IPS-NIHi7 (cell line): ENCODE measurements around the gene SFI1.
"Not testable (repeated sequence)": the region's sequence is repeated elsewhere in the genome, so short reads cannot be mapped to it uniquely, and the experiment has no call there.

Source experiments
- DNase-seq: peaks from one replicate; pipeline ENCODE4 v3.0.0; 2012; ENCODE audit warnings: mixed read lengths; ENCODE audit errors: extremely low spot score

SFI1 gene

DNA sequence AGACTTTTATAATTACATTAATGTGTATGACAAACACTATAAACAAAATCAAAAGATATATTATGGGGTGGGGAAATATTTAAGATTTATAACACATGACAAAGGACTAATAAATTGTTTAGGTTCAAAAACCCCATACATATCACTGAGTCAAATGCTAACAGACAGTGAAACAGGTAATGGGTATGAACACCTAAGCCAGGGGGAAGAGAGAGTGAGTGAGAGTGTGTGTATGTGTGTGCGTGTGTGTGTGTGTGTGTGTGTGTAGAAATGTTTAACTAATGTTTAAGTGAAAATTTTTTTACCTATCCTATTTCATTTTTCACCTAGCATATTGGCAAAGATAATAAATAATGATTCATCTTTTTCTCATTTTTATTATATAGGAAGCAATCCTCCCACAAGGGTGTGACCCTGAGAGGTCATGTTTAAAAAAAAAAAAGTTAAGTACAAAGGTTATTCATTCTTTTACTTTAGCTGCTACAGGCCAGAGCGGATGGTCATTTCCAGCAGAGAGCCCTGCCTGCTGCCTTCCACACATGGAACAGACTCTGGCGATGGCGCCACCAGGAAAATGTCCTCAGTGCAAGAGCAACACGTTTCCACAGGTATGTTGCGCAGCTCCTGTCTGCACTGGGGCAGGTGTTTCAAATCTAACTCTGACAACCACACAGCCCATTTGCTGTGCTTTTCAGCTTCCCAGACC, 92.8 kb downstream of the SFI1 start:
- DNase-seq, result no peak

DNA sequence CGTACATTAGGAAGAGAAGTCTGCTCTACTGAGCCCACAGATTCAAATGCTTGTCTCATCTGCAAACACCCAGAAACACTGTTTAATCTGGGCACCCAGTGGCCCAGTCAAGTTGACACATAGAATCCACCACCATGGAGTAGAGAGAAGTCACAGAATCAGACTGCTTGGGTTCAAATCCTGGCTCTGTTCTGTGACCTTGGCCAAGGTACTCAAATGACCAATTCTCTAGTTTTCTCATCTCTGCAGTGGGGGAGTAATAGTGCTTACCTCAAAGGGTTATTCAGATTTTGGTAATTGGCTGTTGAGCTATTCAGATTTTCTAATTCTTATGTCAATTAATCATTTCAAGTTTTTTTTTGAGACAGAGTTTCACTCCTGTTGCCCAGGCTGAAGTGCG, 93.8 kb downstream of the SFI1 start:
- DNase-seq, result not testable (repeated sequence)

DNA sequence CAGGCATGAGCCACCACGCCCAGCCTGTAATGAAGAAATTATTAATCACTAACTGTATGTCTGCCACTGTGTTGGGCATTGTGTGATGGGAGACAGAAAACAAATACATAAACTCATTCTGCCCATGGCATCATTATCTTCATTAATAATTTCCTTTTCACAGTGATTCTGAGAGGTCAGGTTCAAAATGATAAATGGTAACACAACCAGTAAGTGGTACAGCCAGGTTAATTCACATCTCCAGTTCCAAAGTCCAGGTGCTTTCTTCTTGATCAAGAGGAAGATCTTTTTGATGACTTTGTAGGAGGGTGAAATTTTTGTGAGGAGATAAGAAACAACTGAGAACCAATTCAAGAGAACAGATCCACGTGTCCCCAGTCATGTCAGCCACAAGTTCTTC, 98.9 kb downstream of the SFI1 start:
- DNase-seq, result no peak

DNA sequence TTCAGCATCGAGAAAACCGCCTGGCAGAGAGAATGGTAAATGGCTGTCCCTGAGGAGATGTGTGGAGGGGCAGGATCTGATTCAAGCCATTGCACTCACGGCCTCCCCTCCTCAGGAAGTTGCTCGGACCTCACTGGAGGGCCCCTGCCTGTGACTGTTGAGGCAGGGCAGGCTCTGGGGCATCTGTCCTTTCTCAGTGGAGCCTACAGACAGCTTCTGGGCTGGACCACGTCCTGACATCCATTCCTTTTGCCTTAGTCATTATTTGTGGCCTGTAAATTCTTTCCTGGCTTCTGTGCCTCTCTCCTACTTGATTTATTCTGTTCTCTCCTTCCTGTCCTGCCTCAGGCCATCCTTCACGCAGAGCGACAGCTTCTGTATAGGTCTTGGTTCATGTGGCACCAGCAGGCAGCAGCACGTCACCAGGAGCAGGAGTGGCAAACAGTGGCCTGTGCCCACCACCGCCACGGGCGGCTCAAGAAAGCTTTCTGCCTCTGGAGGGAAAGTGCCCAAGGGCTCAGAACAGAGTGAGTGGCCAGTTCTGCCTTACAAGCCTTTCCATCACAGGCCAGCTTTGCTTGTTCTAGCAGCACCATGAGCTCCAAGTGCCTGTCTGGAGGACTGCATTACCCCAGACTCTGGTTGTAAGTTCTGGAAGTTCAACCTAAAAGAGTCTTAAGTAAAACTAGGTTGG, 106.1 kb downstream of the SFI1 start:
- no peak for DNase-seq

DNA sequence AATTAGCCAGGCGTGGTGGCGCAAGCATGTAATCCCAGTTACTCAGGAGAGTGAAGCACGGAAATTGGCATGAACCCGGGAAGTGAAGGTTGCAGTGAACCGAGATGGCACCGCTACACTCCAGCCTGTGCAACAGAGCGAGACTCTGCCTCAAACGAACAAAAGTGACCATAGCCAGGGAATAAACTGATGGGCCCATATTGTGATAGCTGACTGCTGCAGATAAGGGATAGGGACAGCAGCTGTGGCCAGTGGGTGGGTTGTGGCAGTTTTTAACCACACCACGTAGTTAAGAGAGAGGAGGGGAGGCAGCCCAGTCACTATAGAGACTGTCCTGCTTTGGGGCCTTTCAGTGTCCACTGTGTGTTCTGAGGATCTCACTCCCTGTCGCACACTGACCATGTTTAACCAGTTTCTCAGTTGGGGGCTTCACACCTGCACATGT, 106.8 kb downstream of the SFI1 start:
- no peak for DNase-seq

DNA sequence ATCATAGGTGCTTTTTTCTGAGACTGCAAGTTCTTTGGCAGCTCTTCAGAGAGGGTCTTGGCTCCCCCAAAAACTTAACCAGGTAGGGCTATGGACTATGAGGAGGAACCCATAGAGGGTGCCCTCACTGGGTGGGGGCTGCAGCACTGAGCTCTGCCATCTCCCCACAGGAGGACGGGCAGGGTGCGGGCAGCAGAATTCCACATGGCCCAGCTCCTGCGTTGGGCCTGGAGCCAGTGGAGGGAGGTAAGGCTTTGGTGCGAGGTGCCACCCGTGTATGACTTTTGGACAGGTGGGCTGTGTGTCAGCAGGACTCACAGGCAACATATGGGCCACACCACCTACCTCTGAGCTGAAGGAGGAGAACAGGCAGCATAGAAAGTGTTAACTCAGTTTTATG, 107.2 kb downstream of the SFI1 start:
- DNase-seq, result no peak

DNA sequence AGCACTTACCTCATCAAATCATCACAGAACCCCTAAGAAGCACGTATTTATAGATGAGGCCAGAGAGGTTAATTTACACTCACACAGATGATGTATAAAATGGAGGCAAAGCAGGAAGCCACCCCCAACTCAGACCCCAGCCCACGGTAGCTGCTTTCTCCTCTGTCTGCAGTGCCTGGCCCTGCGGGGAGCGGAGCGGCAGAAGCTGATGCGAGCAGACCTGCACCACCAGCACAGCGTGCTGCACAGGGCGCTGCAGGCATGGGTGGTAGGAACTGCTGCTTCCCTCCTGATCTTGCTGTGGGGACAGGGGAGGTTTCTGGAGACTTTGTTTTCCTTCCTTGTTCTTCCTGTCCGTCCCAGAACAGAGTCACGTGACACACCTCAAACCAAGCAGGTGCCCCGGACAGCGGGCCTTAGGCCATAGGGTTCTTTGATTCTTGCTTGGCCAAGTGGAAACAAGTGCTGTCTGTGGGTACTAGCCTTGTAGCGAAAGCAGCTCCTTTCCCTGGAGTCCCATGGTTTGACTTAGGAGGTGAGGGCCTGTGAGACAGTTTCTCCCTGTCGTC, 107.9 kb downstream of the SFI1 start:
- DNase-seq, result no peak

DNA sequence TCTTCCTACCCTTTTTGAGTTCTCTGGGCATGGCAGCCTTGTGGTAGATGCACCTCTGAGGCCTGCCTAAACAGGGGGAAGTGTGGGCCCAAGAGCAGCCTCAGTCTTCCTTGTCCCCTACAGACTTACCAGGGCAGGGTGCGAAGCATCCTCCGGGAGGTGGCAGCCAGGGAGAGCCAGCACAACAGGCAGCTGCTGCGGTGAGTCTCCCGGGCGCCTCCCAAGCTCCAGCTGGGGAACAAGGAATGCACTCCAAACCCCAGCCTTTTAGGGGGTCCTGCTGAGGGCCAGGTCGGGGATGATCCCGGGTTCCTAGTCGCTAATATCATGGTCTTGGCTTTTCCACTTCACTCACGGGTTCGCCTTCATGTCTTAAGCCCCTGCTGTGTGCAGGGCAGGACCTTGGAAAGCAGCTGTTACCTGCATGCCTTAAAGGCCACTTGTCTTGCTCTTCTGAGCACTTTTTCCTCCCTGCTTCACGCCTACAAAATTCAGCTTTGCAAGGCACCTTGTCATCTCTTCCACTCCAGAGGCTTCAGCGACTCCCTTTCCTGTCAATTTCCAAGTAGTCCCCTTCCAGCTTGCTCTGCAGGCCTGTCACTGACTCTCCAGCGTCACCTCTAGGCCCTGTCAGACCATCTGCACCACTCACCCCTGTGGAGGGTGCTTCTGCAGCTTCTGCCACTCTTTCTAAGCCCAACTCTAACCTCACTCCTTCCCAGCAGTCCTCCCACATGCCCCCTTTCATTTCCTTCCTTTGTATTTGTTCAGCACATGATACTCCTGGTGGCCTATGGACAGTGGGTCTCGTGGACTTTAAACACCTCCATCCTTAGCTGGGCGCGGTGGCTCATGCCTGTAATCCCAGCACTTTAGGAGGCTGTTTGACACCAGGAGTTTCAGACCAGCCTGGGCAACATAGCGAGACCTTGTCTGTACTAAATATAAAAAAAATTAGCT, 108.7 kb downstream of the SFI1 start:
- DNase-seq, result no peak

DNA sequence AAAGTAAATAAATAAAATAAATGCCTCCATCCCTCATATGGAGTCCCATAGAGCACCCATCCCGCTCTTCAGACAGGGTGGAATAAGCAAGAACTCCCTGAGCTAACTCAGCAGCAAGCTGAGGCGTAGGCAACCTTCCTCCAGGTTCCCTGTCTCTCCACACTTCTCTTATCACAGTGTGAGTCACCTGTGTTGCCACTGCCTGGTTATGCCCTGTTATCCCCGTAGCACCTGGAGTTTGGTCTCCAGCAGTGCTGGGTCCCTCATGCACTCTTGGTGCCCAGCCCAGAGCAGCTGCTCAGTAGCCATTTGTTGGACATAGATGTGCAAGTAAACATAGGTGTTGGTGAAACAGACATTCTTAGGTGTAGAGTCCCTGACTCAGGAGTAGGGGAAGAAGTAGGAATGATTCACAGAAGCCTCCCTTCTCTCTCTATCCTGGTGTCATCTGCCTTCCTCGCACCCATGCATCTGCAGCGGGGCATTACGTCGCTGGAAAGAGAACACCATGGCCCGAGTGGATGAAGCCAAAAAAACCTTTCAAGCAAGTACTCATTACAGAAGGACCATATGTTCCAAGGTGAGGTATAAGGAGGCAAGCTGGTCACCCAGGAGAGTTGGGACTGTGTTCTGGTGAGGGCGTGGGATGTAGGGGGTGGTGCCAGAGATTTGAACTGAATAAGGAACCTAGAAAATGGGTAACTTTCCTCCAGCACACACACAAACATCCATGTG, 109.7 kb downstream of the SFI1 start:
- no peak for DNase-seq

DNA sequence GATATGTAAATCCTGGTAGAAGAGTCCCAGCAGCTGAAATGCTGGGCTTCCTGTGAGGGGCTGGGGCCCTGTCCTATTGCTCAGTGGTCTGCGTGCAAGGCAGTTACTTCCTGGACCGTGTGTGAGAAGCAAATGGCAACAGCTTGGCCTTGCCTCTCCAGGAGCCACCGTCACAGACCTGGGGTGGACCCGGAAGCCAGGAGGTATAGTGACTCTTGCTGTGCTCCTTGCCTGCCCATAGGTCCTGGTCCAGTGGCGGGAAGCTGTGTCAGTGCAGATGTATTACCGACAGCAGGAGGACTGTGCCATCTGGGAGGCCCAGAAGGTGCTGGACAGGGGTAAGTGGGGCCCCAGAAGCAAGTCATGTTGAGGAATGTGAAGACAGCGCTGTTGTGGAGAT, 111.4 kb downstream of the SFI1 start:
- DNase-seq, result no peak

DNA sequence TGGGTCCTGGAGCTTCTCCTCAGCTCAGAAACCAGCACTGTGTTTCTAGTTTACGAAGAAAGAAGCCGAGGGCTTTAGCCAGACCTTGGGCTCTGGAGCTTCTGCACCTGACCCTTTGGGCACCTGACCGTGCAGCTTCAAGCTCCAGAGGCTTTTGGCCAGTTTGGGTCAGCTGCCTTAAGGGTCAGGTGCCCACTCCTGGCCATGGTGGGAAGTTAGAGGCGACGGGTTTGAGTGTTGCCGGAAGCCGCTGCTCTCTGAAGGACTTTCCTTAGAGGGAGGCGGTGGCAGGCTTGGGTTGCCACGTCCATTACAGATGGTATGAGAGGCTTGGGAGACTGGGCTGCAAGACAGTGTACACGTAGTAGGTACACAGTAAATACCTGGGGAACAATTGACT, 113.4 kb downstream of the SFI1 start:
- DNase-seq, result no peak

DNA sequence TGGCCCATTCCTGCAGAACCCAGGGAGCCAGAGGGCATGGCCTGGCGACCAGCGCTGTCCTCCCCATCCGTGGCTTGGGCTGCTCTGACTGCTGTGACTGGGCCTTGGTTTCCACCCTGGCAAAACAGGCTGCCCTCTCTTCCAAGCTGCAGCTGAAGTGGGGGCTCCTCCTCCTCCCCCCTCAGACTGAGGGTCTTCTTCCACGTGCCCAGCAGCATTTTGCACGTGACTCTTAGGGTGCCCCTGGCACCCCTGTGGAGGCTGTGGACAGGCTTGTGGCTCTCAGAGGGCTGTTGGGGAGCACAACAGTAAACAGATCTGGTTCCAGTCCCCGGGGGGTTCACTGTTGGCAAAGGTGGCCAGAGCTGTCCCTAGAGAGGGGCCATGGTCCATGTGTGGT, 114.3 kb downstream of the SFI1 start:
- no peak for DNase-seq

DNA sequence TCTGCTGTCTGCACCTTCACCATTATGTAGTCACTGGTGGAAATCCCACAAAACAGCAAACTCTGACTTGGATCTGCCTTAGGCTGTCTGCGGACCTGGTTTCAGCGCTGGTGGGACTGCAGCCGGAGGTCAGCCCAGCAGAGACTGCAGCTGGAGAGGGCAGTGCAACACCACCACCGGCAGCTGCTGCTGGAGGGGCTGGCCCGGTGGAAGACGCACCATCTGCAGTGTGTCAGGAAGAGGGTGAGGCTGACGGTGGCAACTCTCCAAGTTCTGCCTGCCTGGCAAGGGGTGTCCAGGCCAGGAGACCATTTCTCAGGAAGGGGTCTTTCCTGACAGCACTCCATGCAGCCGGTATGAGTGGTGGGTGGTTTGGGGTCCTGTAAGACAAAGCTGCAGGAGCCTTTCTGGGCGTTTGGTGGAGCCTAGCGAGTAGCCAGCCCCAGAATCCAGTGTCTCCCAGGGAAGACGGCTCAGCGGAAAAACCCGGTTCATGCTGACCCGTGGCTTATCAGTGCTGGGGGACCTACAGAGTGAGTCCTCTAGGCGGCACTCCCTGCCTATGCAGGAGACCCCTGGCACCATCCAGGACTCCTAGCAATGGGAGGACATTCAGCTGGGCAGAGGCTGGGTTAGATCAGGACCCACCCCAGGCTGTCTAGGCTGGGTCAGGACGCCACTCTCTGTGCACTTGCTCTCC, 114.9 kb downstream of the SFI1 start:
- DNase-seq, result no peak

DNA sequence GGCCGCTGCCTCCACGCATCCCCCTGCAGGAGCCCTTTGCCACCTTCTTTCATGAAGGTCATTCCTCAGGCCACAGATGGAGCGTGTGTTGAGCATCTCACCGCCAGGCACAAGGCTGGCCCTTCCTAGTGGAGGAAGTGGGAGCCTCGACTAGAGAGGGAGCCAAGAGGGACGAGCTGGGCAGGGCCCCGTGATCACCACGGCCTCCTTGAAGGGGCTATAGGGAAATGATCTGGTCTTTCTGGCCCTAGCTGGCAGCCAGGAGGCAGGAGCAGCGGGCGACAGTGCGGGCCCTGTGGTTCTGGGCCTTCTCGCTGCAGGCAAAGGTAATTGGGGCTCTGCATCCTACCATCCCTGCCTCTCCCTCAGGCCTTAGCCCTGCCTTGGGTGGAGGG, 116.6 kb downstream of the SFI1 start:
- DNase-seq, result no peak

DNA sequence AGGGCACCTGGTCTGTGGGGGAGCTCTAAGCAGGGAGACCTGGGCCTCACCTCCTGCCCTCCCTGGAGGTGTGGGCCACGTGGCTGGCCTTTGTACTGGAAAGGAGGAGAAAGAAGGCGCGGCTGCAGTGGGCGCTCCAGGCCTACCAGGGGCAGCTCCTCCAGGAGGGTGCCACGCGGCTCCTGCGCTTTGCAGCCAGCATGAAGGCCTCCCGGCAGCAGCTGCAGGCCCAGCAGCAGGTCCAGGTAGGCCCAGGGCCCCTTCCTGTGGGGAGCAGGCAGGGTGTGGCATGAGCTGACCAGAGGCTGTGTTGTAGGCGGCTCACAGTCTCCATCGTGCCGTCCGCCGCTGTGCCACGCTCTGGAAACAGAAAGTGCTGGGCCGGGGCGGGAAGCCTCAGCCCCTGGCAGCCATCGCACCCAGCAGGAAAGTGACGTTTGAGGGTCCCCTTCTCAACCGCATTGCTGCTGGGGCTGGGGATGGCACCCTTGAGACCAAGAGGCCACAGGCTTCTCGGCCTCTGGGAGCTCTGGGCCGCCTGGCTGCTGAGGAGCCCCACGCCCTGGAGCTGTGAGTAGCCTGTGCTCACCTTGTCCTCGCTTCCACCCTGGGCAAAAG, 117.1 kb downstream of the SFI1 start:
- no peak for DNase-seq

DNA sequence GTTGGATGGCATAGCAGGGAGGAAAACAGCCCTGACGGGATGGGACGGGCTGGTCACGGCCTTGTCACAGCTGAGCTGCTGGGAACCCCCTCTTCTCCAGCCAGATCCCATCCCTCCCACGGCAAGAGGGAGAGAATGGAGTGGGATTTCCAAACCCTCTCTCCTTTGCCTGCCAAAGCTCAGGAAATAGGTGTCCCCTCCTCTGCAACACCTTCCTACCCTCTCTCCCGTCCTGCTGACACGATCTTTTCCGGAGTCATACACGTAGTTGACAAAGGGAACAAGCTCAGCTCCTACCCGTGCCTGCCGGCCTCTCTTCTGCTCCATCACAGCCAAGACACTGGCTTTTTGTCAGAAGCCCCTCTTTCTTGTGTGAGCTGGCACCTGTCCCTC, 117.6 kb downstream of the SFI1 start:
- no peak for DNase-seq

DNA sequence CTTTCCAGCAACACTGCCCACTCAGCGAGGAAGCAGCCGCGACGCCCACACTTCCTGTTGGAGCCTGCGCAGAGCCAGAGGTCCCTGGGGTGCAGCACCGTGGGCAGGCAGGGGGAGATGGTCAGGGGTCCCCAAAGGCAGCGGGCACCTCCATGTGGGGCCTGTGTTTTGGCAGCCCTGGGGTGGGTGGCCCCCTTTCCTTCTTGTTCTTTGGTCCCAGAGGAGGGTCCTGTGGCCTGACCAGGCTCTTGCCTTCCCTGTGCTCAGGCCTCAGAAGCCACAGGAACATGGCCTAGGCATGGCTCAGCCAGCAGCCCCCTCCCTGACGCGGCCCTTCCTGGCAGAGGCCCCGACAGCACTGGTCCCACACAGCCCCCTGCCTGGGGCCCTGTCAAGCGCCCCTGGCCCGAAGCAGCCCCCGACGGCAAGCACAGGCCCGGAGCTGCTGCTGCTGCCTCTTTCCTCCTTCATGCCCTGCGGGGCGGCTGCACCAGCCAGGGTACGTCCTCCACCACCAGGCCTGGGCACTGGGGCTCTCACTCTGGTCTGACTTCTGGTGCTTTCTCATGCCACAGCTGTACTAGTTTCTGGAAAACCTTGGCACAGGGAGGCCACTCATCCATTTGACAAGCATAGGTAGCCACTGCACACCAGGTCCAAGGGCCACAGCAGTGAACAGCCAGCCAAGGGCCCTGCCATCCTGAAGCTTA, 118.6 kb downstream of the SFI1 start:
- no peak for DNase-seq

DNA sequence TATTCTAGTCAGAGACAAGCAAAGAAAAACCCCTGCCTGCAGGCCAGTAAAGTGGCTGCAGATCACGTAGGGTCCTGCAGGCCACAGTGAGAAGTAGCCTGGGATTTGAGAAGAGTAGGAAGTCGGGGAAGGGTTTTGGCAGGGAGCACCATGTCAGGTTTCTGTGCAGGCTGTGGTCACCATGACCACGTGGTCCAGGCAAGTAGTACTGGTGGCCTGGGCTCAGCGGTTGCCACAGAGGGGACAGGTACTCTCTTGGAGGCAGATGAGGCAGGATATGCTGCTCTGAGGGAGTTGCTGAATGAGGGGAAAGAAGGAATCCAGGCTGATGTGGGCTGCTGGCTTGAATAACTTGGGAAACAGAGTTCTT, 119.1 kb downstream of the SFI1 start:
- no peak for DNase-seq

DNA sequence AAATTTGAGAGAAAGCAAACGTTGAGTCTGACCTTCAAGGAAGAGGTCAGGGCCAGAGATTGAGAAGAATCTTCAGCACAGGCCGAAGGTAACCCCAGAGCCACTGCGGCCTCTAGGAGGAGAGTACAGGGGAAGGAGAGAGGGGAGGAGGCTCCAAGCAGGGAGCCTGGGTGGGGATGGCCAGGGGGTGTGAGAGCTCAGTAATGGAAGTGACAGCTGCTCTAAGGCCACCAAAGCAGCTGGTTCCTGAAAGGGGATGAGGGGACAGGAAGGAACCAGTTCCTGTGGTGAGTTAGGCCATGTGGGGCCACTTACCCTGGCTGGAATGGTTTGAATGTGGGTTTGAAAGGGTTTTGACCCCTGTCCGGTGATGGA, 119.6 kb downstream of the SFI1 start:
- no peak for DNase-seq
